ENCODE data around the gene RERGL.
A peak's percentile ranks its signal among the peaks of the same experiment; 100 is the strongest.
"Not testable (repeated sequence)": the region's sequence is repeated elsewhere in the genome, so short reads cannot be mapped to it uniquely, and the experiment has no call there.

RERGL gene

GRCh38 chr12:18090093-18090492 lies at the start of gene RERGL:
TSS of gene RERGL (minus strand) at chr12:18090193. CDS start at chr12:18090140, 53 bp downstream.
- in situ Hi-C loops (cut with MboI; ENCODE audit: low pct_unique_long_range_greater_than_20kb, low sequenced_read_pairs): no loop called here

GRCh38 chr12:18139254-18139653 lies 49.3 kb upstream of the RERGL start:
- in situ Hi-C loops (cut with MboI; ENCODE audit: low pct_unique_long_range_greater_than_20kb, low sequenced_read_pairs): no loop called here
- no peak for DNase-seq

More at GRCh38 chr12:18090093-18090492, at the start of gene RERGL:
- DNase-seq: no peak

GRCh38 chr12:18135509-18135908 lies 45.5 kb upstream of the RERGL start:
- DNase-seq: no peak
- in situ Hi-C loops (cut with MboI; ENCODE audit: low pct_unique_long_range_greater_than_20kb, low sequenced_read_pairs): no loop called here

- no peak for DNase-seq
- in situ Hi-C loops (cut with MboI; ENCODE audit: low pct_unique_long_range_greater_than_20kb, low sequenced_read_pairs): no loop called here
Observed at GRCh38 chr12:18135086-18135485, 45.1 kb upstream of the RERGL start.

GRCh38 chr12:18130851-18131250 lies 40.9 kb upstream of the RERGL start:
- in situ Hi-C loops (cut with MboI; ENCODE audit: low pct_unique_long_range_greater_than_20kb, low sequenced_read_pairs): no loop called here
- DNase-seq: no peak

- no peak for DNase-seq
- in situ Hi-C loops (cut with MboI; ENCODE audit: low pct_unique_long_range_greater_than_20kb, low sequenced_read_pairs): no loop called here
Observed at GRCh38 chr12:18123707-18124106, 33.7 kb upstream of the RERGL start.

- no peak for DNase-seq
- in situ Hi-C loops (cut with MboI; ENCODE audit: low pct_unique_long_range_greater_than_20kb, low sequenced_read_pairs): no loop called here
Observed at GRCh38 chr12:18120899-18121298, 30.9 kb upstream of the RERGL start.

GRCh38 chr12:18108611-18109010 lies 18.6 kb upstream of the RERGL start:
- no peak for DNase-seq
- in situ Hi-C loops (cut with MboI; ENCODE audit: low pct_unique_long_range_greater_than_20kb, low sequenced_read_pairs): no loop called here

- DNase-seq: no peak
- in situ Hi-C loops (cut with MboI; ENCODE audit: low pct_unique_long_range_greater_than_20kb, low sequenced_read_pairs): no loop called here
Observed at GRCh38 chr12:18103624-18104023, 13.6 kb upstream of the RERGL start.

GRCh38 chr12:18101043-18101442 lies 11.1 kb upstream of the RERGL start:
- in situ Hi-C loops (cut with MboI; ENCODE audit: low pct_unique_long_range_greater_than_20kb, low sequenced_read_pairs): no loop called here
- DNase-seq: peak; percentile 41

- DNase-seq: no peak
- in situ Hi-C loops (cut with MboI; ENCODE audit: low pct_unique_long_range_greater_than_20kb, low sequenced_read_pairs): no loop called here
Observed at GRCh38 chr12:18084080-18084479, 5.9 kb downstream of the RERGL start.

- DNase-seq: no peak
- in situ Hi-C loops (cut with MboI; ENCODE audit: low pct_unique_long_range_greater_than_20kb, low sequenced_read_pairs): no loop called here
Observed at GRCh38 chr12:18079541-18080246, 10.3 kb downstream of the RERGL start.

- no peak for DNase-seq
- in situ Hi-C loops (cut with MboI; ENCODE audit: low pct_unique_long_range_greater_than_20kb, low sequenced_read_pairs): no loop called here
Observed at GRCh38 chr12:18074001-18074400, 16.0 kb downstream of the RERGL start.

- in situ Hi-C loops (cut with MboI; ENCODE audit: low pct_unique_long_range_greater_than_20kb, low sequenced_read_pairs): no loop called here
- no peak for DNase-seq
Observed at GRCh38 chr12:18072723-18073122, 17.3 kb downstream of the RERGL start.

GRCh38 chr12:18071336-18071735 lies 18.7 kb downstream of the RERGL start:
- no peak for DNase-seq
- in situ Hi-C loops (cut with MboI; ENCODE audit: low pct_unique_long_range_greater_than_20kb, low sequenced_read_pairs): no loop called here

GRCh38 chr12:18068355-18068754 lies 21.6 kb downstream of the RERGL start:
- no peak for DNase-seq
- in situ Hi-C loops (cut with MboI; ENCODE audit: low pct_unique_long_range_greater_than_20kb, low sequenced_read_pairs): no loop called here

GRCh38 chr12:18066666-18067065 lies 23.3 kb downstream of the RERGL start:
- DNase-seq: no peak
- in situ Hi-C loops (cut with MboI; ENCODE audit: low pct_unique_long_range_greater_than_20kb, low sequenced_read_pairs): no loop called here

GRCh38 chr12:18062867-18063266 lies 27.1 kb downstream of the RERGL start:
- in situ Hi-C loops (cut with MboI; ENCODE audit: low pct_unique_long_range_greater_than_20kb, low sequenced_read_pairs); DNase-seq: not testable (repeated sequence)

- in situ Hi-C loops (cut with MboI; ENCODE audit: low pct_unique_long_range_greater_than_20kb, low sequenced_read_pairs): no loop called here
- DNase-seq: no peak
Observed at GRCh38 chr12:18057051-18057450, 32.9 kb downstream of the RERGL start.

GRCh38 chr12:18054925-18055619 lies 34.9 kb downstream of the RERGL start:
- in situ Hi-C loops (cut with MboI; ENCODE audit: low pct_unique_long_range_greater_than_20kb, low sequenced_read_pairs): no loop called here
- no peak for DNase-seq
